HG03575 (cell line): Measurements from ENCODE around the gene IGFBP5.

Experiments
- ATAC-seq: cut with Tn5 transposase; IDR thresholded peaks from one replicate; pipeline ENCODE4 v1.9.1; 2021; ENCODE audit not compliant: unreplicated experiment, insufficient number of reproducible peaks, low FRiP score; ENCODE audit errors: extremely low read depth

IGFBP5 gene

DNA sequence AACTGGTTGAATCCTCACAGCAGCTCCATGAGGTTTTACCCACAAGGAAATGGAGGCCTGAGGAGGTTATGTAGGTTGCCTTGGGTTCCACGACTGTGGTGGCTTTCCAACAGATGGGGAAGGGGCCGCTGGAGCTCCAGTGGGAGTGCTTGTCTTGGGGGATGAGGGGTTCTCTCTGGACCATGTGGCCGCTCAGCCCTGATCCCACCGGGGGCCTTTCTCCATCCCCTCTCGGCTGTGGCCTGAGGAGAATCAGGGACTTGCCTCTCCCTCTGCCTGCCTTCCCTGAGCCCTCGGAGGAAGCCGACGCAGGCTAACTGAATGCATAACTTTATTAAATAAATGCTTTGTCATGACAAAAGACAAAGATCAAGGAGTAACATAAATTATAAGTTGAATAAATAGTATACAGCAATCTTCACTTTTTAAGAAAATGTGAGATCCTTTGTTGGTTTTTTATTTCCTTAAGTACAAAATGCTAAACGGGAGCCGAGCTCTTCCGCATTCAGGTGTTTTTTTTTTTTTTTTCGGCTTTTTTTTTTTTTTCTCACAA lies 23.5 kb downstream of the IGFBP5 start:
- ATAC-seq, result no peak

GRCh38 chr2:216671081-216671411 lies 24.3 kb downstream of the IGFBP5 start:
- no peak for ATAC-seq

GRCh38 chr2:216670266-216671080 lies 24.9 kb downstream of the IGFBP5 start:
- ATAC-seq, result no peak

- ATAC-seq, result no peak
These were observed 28.7 kb downstream of the IGFBP5 start for GRCh38 chr2:216666461-216667233.

GRCh38 chr2:216665717-216666116 lies 29.6 kb downstream of the IGFBP5 start:
- ATAC-seq, result no peak

DNA sequence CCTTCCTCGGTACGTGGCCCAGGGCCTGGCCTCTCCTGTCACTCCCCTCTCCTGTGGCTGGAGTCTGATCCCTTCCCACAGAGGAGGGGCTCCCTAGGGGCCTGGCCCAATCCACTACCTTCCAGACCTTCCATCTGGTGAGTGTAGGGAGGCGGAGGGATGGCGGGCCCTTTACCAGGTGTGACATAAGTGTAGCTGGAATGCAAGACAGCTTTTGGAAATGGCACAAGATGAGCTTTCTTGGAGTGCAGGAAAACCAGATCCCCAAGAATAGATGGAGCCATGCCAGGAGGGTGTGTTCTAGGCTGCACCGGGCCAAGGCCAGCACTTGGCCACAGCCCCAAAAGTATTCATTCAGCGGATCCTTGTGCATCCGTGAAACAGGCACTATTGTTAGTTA lies 30.1 kb downstream of the IGFBP5 start:
- ATAC-seq, result no peak

GRCh38 chr2:216664593-216665034 lies 30.7 kb downstream of the IGFBP5 start:
- no peak for ATAC-seq

DNA sequence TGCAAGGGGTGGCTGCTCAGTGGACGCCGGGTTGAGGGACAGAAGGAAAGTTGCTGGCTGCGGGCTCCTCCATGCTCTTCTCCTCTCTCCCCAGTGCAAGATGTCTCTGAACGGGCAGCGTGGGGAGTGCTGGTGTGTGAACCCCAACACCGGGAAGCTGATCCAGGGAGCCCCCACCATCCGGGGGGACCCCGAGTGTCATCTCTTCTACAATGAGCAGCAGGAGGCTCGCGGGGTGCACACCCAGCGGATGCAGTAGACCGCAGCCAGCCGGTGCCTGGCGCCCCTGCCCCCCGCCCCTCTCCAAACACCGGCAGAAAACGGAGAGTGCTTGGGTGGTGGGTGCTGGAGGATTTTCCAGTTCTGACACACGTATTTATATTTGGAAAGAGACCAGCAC lies 31.5 kb downstream of the IGFBP5 start:
- ATAC-seq, result no peak

GRCh38 chr2:216663106-216663505 lies 32.2 kb downstream of the IGFBP5 start:
- no peak for ATAC-seq

DNA sequence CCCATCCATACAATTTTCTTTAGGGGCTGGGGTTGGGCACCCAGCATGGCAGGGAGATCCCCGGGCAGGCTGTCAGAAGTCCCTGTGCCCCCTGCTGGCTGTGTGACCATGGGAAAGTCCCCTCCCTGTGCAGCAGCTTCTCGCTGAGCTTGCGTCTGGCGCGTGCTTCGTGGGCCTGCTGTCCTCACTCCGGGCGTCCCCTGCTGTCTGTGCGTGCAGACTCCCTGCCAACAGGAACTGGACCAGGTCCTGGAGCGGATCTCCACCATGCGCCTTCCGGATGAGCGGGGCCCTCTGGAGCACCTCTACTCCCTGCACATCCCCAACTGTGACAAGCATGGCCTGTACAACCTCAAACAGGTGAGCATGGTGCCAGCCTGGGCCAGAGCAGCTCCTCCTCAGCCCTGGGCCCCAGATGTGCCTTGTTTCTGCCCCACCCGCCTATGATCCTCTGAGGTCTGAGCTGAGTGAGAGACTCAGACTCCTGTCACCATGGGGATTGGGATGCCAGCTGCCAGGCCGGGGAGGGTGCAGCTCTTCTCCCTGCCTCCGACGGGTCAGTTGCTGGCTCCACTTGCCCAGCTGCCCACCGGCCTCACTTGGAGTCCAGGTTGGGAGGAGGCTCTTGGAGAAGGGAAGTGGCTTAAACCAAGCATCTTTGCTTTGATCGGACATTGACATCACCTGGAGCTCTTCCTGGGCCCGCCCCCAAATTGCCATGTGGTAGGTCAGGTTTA lies 33.5 kb downstream of the IGFBP5 start:
- no peak for ATAC-seq

DNA sequence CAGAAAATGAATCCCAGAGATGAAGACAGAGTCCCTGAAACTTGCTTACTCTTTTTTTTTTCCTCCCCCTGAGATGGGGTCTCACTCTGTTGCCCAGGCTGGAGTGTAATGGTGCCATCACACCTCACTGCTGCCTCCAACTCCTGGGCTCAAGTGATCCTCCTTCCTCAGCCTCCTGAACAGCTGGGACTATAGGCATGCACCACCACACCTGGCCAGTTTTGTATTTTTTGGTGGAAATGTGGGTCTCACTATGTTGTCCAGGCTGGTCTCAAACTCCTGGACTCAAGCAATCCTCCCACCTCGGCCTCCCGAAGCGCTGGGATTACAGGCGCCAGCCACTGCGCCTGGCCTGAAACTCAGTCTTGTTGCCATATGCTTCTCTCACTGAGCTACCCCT lies 34.3 kb downstream of the IGFBP5 start:
- no peak for ATAC-seq

- ATAC-seq, result no peak
These were observed 34.9 kb downstream of the IGFBP5 start for GRCh38 chr2:216660496-216660895.

- no peak for ATAC-seq
These were observed 36.1 kb downstream of the IGFBP5 start for GRCh38 chr2:216659276-216659675.

DNA sequence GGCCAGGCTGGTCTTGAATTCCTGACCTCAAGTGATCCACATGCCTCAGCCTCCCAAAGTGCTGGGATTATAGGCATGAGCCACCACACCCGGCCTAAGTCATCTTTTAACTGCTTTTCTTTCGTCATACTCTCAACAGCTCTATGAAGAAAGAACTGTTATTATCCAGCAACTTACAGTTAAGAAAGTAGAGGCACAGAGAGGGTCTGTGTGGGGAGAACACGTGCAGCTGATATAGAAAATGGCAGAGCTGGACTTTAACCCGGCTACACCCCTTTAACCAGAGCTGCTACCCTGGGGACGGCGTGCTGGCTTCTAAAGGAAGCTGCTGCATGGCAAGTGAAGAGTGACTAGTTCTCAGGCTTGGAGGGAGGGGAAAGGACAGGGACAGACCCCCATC lies 36.6 kb downstream of the IGFBP5 start:
- no peak for ATAC-seq

DNA sequence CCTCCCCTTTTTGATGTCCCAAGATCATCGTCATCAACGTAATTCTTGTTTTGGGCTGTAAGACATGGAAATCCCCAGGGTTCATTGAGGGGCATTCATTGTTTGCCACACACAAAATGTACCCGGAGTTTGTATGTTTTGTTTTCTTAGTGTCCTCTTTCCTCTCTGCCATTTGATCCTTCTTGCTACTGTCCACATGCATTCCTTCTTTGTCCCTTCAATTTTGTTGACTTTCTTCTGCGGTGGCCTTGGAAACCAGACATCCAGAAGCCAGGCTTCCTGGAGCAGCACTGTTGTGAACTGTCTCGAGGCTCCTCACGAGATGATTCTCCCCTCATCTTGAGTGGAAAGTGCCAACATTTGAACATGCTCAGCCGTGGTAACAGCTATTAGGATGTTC lies 37.4 kb downstream of the IGFBP5 start:
- ATAC-seq, result no peak

GRCh38 chr2:216657086-216657855 lies 38.1 kb downstream of the IGFBP5 start:
- no peak for ATAC-seq

DNA sequence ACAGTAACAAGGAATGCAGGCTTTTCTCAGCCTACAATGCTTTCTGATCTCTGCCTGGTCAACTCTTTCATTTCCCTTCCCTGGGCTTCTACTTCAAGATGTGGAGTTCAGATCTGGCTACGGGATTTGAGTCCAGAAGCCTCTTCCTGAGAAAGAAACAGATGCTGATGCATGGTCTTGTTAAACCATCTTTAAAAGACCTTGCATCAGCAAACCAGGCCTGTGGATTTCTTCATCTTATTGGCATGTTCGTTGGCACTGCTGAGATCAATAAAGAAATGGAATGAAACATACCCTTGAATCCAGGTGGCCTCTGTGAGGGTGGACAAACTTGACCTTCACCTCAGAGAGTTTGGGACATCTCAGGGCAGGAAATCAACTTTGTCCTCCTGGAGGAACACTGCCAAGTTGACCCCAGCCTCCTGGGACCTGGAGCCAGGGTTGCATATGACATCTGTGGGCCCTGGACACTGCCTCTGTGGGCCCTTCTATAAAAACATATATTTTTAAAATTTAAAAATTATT lies 40.8 kb downstream of the IGFBP5 start:
- ATAC-seq, result no peak

- no peak for ATAC-seq
These were observed 41.4 kb downstream of the IGFBP5 start for GRCh38 chr2:216653931-216654365.
